ENCODE data around the gene TSLP. TPM values are rescaled to one million over a fixed set of nuclear protein-coding genes. Genes with fewer than 3 reads are reported as not detected.

TSLP gene
- total and polyA plus RNA-seq, 9 of the 15 experiments (the other 6 are each of a cell fraction or from before 2014, with no cell fraction given) = 0.09 to 2.8 (median 1.2) TPM

- no peak for TF ChIP-seq E2F5 (CRISPR knock-in tag; IDR thresholded peaks at IDR 0.05)
- TF ChIP-seq POU5F1 (IDR thresholded peaks at IDR 0.05; ENCODE audit: borderline replicate concordance, low read depth, low read length, partially characterized antibody) = no peak
Observed at GRCh38 chr5:111095982-111096381, 24.5 kb downstream of the TSLP start (continued).

GRCh38 chr5:111099058-111099778 is 27.7 kb downstream of the TSLP start:
- TF ChIP-seq SAP30 (IDR thresholded peaks at IDR 0.05; ENCODE audit: borderline replicate concordance, insufficient read depth, low read depth, low read length, poor library complexity, severe bottlenecking) (no peak), NCOA4 (IDR thresholded peaks at IDR 0.05; ENCODE audit: partially characterized antibody) (no peak), CBX8 (IDR thresholded peaks at IDR 0.05; ENCODE audit: borderline replicate concordance, extremely low read depth, low read depth, low read length, poor library complexity, severe bottlenecking) (no peak), CLOCK (CRISPR knock-in tag; IDR thresholded peaks at IDR 0.05; ENCODE audit: borderline replicate concordance) (no peak), PBX2 (CRISPR knock-in tag; IDR thresholded peaks at IDR 0.05; ENCODE audit: low read depth) (no peak), PBX2 (tag; conservative IDR thresholded peaks at IDR 0.05; ENCODE audit: low read depth) (no peak)
- ATAC-seq = no peak
- BruUV-seq (replicated peaks) = no TSS peak
- H3K4me2 ChIP-seq (ENCODE audit: insufficient read depth, low read length) = no peak overlapping the region
- no peaks in the 10 kb centered on the region for H3K27me3 ChIP-seq (ENCODE audit: control insufficient read depth in 2 of 2, insufficient read depth in 2 of 2, low read length in 2 of 2)
- peaks cover 2 to 4% of the 10 kb centered on the region in 2 experiments; a peak in 1 of 5 replicates for H3K4me1 ChIP-seq (replicated peaks in 1 of 2; ENCODE audit: control insufficient read depth in 2 of 2, insufficient read depth in 2 of 2, low read length in 2 of 2)
- H2AFZ ChIP-seq (ENCODE audit: low read depth, low read length) = no peak overlapping the region
- ChIA-PET POLR2A (no interaction called here), CTCF (ENCODE audit: low intra/inter-chr PET ratio) (no interaction called here)
- intact Hi-C loops (cut with micrococcal nuclease) = loop anchor here (10.0 kb wide), 1 partner anchor 344 kb away; no protein-coding TSS in a partner anchor
- in situ Hi-C loops (cut with MboI) = no loop called here
- DNase-seq (ENCODE audit: extremely low read depth in 1 of 4, low spot score in 3 of 4) = no peak
- no peak for FAIRE-seq
- no peaks in the 10 kb centered on the region for H3K9me3 ChIP-seq (replicated peaks; ENCODE audit: control insufficient read depth, insufficient read depth, low read depth, low read length)
- H3K79me2 ChIP-seq (ENCODE audit: control insufficient read depth, insufficient read depth, low read length) = peaks cover 35% of the 10 kb centered on the region
- peaks cover 97% of the 10 kb centered on the region for H3K36me3 ChIP-seq (ENCODE audit: control insufficient read depth, insufficient read depth, low read length)
- no peak overlapping the region for H3K9ac ChIP-seq (ENCODE audit: insufficient read depth in 1 of 2, low read depth in 2 of 2, low read length in 2 of 2)
- no peak overlapping the region for H3K4me3 ChIP-seq
- no peaks in the 10 kb centered on the region for H3K9me1 ChIP-seq (ENCODE audit: control insufficient read depth, insufficient read depth, low read length)
- 100% methylated on average over 1 of the region's 1 CpG for WGBS (ENCODE audit: insufficient coverage, low coverage, missing lambda C conversion rate)
- no peaks in the 10 kb centered on the region for H4K20me1 ChIP-seq (replicated peaks; ENCODE audit: control insufficient read depth, insufficient read depth, low read length)
- H3K27ac ChIP-seq (ENCODE audit: extremely low read depth, low read depth, low read length) = no peak overlapping the region
